ENCODE results near the gene USP22.

DNA sequence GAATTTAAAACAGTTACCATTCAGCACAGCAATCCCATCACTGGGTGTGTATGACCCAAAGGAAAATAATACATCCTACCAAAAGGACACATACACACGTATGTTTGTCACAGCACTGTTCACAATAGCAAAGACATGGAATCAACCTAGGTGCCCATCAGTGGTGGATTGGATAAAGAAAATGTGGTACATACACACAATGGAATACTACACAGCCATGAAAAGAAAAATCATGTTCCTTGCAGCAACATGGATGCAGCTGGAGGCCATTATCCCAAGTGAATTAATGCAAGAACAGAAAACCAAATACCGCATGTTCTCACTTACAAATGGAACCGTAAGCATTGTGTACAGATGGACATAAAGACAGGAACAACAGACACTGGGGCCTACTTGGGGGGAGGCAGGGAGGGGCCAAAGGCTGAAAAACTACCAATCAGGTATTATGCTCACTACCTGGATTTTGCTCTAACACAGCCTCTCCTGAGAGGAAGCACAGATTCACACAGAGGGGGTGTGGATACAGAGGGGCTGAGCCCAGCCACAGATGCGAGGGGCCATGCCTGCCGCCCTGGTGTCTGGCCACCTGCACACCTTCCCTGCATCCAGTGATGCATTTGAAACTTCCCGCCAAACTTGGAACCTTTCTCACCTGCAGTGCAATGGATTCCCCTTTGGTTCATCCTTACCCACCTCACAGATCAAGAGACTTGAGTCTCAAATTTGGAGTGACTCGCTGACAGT is 55.9 kb downstream of the USP22 start:
- TF ChIP-seq, protein P1, sequence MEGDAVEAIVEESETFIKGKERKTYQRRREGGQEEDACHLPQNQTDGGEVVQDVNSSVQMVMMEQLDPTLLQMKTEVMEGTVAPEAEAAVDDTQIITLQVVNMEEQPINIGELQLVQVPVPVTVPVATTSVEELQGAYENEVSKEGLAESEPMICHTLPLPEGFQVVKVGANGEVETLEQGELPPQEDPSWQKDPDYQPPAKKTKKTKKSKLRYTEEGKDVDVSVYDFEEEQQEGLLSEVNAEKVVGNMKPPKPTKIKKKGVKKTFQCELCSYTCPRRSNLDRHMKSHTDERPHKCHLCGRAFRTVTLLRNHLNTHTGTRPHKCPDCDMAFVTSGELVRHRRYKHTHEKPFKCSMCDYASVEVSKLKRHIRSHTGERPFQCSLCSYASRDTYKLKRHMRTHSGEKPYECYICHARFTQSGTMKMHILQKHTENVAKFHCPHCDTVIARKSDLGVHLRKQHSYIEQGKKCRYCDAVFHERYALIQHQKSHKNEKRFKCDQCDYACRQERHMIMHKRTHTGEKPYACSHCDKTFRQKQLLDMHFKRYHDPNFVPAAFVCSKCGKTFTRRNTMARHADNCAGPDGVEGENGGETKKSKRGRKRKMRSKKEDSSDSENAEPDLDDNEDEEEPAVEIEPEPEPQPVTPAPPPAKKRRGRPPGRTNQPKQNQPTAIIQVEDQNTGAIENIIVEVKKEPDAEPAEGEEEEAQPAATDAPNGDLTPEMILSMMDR (conservative IDR thresholded peaks at IDR 0.05), result no peak
- TF ChIP-seq ZFX (IDR thresholded peaks at IDR 0.05), result no peak

Measured in C4-2B (cell line).